AG08396 (cell line): ENCODE data around the gene AFAP1L2.

Experiments
- DNase-seq: peaks from one replicate; pipeline ENCODE4 v3.0.0; 2012; ENCODE audit warnings: low spot score, mixed read lengths

The AFAP1L2 gene

GRCh38 chr10:114412907-114413797 lies 8.8 kb upstream of the AFAP1L2 start:
- no peak for DNase-seq

DNA sequence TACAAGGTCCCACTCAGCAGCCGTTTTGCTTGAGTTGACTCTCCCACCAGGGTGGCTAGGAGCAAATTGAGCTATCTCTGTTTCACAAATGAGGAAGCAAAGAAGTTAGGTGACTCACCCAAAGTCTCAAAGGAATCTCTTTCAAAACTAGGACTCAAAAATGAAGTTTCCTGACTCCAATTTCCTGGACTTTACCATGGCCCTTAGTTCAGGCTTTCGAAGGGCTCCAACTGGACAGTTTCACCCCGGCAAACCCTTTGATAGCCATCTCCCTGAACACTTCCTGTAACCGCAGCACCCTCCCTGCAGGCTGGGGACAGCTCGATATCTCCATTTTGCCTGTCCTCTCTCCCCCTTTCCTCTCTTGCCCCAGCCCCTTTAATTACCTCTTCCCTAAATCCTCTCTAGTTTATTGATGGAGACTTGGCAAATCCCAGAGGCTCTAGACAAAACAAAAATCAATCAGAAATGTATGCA lies 4.7 kb upstream of the AFAP1L2 start:
- no peak for DNase-seq

- no peak for DNase-seq
Observed at GRCh38 chr10:114408112-114408967, 4.0 kb upstream of the AFAP1L2 start.

GRCh38 chr10:114406455-114406854 lies 2.2 kb upstream of the AFAP1L2 start:
- no peak for DNase-seq

GRCh38 chr10:114405011-114405350 lies 679 bp upstream of the AFAP1L2 start:
- DNase-seq: no peak

GRCh38 chr10:114403541-114404161 lies 651 bp downstream of the AFAP1L2 start:
- no peak for DNase-seq

DNA sequence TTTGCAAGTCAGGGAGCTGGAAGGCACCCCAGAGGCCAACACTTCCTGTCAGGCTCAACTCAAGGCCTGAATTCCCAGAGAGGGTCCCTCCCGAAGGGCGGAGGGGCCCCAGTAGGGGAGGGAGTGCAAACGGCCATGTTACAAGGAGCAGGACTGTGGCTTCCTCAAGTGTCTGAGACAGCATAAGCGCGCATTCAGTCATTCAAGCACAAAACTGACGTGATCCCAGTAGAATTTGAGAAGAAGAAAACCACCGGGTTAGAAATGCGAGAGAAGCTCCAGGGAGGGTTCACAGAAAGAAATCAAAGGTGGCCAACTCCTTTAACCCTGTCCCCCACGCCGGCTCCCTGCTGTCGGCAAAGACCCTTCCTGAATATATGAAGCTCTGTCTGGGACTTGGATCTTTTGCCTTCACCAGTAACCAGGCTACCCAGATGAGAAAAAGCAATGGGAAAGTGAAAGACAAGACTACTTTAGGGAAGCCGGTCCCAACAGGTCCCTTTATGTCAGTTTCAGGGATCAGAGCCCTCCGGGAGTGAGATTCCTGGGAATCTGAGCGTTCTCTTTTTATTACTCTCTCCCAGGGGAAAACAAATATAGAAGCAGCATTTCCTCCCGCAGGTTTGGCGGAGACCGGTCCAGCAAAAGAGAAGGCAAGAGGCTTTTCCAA lies 1.3 kb downstream of the AFAP1L2 start:
- no peak for DNase-seq

DNA sequence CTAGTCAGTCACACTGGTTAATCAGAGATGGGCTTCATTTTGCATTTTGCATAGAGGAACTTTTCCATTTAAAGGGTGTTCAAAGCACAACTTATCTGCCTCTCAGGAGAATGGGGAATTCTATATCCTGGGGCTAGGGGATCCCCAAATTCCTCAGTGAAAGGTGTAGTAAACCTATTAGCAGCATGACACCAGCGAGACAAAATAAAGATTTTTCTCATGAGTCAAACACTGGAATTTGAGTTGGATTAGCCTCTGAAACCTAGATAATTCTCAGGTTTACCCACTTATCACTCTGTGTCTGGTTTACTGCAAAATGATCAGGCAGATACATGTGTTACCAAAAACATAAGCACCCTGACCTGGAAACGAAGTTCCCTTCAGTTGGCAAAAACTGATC lies 2.1 kb downstream of the AFAP1L2 start:
- DNase-seq: no peak

DNA sequence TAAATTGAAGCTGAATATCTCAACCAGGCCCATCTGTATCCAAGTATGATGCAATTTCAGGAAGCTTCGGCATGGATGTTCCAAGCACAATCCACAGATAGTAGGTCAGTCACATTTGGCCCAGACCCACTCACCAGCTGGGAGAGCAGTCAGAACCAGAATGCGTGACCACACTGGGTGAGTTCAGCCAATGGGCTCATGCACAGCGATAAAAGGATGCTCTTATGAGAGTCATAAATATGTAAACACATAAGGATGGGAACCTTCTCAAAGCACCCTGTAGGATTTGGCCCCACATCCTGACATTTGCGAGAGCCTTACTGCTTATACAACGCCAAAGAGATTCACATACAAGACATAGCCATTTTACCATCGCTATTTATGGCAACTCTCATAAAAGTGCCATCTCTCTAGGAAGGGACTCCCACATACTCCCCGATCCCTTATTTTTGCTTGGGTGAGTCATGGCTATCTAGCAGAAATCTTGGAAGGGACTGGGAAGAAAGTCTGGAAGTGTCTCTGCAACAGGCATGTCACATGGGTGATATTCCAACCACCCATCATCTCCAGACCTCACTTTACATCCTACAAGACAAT lies 3.0 kb downstream of the AFAP1L2 start:
- peak; percentile 40 for DNase-seq

- DNase-seq: no peak
Observed at GRCh38 chr10:114400091-114400490, 4.2 kb downstream of the AFAP1L2 start.

GRCh38 chr10:114399576-114399975 lies 4.7 kb downstream of the AFAP1L2 start:
- DNase-seq: no peak

GRCh38 chr10:114398587-114399331 lies 5.5 kb downstream of the AFAP1L2 start:
- no peak for DNase-seq

DNA sequence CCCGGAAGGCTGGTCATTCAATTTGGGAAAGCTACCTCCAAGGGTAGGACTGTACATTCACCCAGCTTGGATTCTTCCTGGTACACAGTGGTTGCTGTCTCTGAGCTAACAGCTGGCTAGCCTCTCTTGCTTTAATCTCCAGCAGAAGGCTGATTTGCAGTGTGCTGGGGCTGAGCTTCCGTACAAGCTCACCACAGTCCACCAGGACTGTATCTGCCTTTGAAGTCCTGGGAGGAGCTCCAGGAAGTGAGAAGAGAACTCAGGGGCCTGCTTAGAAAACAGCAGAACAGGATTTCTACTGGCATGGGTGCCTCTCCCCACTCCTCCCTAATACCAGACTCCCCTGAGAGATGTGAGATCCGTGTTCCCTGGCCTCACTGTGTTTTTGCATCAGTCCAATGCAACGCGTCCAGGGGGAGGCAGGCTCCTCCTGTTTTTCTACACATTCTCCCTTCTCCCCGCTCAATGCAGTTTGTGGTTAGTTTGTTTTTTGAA lies 6.6 kb downstream of the AFAP1L2 start:
- DNase-seq: no peak

- no peak for DNase-seq
Observed at GRCh38 chr10:114396464-114396863, 7.8 kb downstream of the AFAP1L2 start.

GRCh38 chr10:114395366-114396022 lies 8.8 kb downstream of the AFAP1L2 start:
- no peak for DNase-seq

GRCh38 chr10:114394531-114394930 lies 9.8 kb downstream of the AFAP1L2 start:
- no peak for DNase-seq

- DNase-seq: no peak
Observed at GRCh38 chr10:114393886-114394285, 10.4 kb downstream of the AFAP1L2 start.

GRCh38 chr10:114393482-114393881 lies 10.8 kb downstream of the AFAP1L2 start:
- no peak for DNase-seq

DNA sequence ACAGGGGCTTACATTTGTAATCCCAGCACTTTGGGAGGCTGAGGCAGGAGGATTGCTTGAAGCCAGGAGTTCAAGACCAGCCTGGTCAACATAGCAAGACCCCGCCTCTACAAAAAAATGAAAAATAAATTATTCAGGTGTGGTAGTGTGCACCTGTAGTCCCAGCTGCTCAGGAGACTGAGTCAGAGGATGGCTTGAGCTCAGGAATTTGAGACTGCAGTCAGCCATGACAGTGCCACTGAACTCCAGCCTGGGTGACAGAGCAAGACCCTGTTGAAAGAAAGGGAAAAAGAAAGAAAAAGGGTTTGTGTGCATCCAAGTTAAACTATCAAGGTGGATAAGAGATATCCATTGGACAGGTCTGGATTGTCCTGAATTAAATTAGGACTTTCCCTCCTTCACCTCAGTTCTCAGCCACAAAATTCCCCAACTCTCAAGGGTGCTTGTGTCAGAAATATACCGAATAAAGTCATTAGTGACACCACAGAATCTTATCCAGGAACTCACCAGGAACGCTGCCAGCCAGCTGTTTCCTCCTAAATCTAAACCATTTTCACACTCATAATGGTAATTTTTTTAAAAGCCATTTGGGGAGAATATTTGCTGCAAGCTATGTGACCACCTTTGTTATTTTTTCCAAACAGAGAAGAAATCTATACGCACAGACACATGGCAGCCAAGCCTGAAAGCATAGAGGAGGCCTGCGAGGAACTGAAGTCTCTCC lies 12.0 kb downstream of the AFAP1L2 start:
- DNase-seq: no peak
